Calu3 (cell line): ENCODE measurements around the gene TAS2R39. TPM values are rescaled to one million over a fixed set of nuclear protein-coding genes. Genes with fewer than 3 reads are reported as not detected.
"Not testable (repeated sequence)": the region's sequence is repeated elsewhere in the genome, so short reads cannot be mapped to it uniquely, and the experiment has no call there.

ENCODE experiments used
- BruUV-seq: library from RNA; stranded (reverse); fragments of 400-500 nt; replicated peaks from 2 replicates; lab custom pipeline; 2021; lab: Mats Ljungman, UMichigan
- CTCF ChIA-PET: fragments of 300-600 bp; sonication (Branson Sonifier 250); formaldehyde crosslinking; loops from one replicate; lab custom pipeline; 2022; ENCODE audit warnings: antibody characterized with exemption; lab: Charles Lee
- DNase-seq: peaks from one replicate; pipeline ENCODE4 v3.0.0; 2022
- H3K27ac Mint-ChIP-seq: one replicate; pipeline ENCODE4 v1.8.0; 2022; ENCODE audit warnings: mixed read lengths; ENCODE audit not compliant: unreplicated experiment
- H3K27me3 Mint-ChIP-seq: one replicate; pipeline ENCODE4 v1.8.0; 2022; ENCODE audit warnings: mixed read lengths; ENCODE audit not compliant: unreplicated experiment
- H3K36me3 Mint-ChIP-seq: one replicate; pipeline ENCODE4 v1.8.0; 2022; ENCODE audit warnings: mild to moderate bottlenecking, moderate library complexity, mixed read lengths; ENCODE audit not compliant: insufficient read depth, unreplicated experiment
- H3K4me1 Mint-ChIP-seq: one replicate; pipeline ENCODE4 v1.8.0; 2022; ENCODE audit warnings: mild to moderate bottlenecking, low read depth, mixed read lengths; ENCODE audit not compliant: unreplicated experiment
- H3K4me3 Mint-ChIP-seq: one replicate; pipeline ENCODE4 v1.8.0; 2022; ENCODE audit warnings: mild to moderate bottlenecking, low read depth, moderate library complexity, mixed read lengths; ENCODE audit not compliant: unreplicated experiment
- H3K9me3 Mint-ChIP-seq: one replicate; pipeline ENCODE4 v1.8.0; 2022; ENCODE audit warnings: low read depth, mixed read lengths; ENCODE audit not compliant: unreplicated experiment
- intact Hi-C: fragments of 100-400 bp; cut with micrococcal nuclease; formaldehyde crosslinking; loops from one replicate; pipeline ENCODE4 v1.10.0; 2022; ENCODE audit not compliant: unreplicated experiment
- total RNA-seq: library from RNA; stranded (reverse); gene quantifications from 2 replicates; pipeline ENCODE4 v1.2.3, GENCODE V29; 2022
- TF ChIP-seq, protein P1 (sequence below): fragments of 200-600 bp; IDR thresholded peaks from one replicate; pipeline ENCODE4 v1.8.0; 2022; ENCODE audit warnings: antibody characterized with exemption; ENCODE audit not compliant: unreplicated experiment

The TAS2R39 gene
- total RNA-seq, 1 experiment from 2014 or later, result not detected

GRCh38 chr7:143210541-143210940, 27.3 kb downstream of the TAS2R39 start:
- Mint-ChIP-seq H3K27ac (no peak overlapping the region), H3K4me3 (no peak overlapping the region), H3K36me3 (no peaks in the 10 kb centered on the region), H3K27me3 (peaks cover 18% of the 10 kb centered on the region), H3K9me3 (no peaks in the 10 kb centered on the region), H3K4me1 (peaks cover 10% of the 10 kb centered on the region)
- BruUV-seq, result no TSS peak
- CTCF ChIA-PET, result no interaction called here
- intact Hi-C loops, result loop anchor here (5.0 to 10.0 kb wide), 2 partner anchors 88 to 326 kb away; partner anchors contain the start of gene TRPV6
- no peak for DNase-seq
- TF ChIP-seq, protein P1, sequence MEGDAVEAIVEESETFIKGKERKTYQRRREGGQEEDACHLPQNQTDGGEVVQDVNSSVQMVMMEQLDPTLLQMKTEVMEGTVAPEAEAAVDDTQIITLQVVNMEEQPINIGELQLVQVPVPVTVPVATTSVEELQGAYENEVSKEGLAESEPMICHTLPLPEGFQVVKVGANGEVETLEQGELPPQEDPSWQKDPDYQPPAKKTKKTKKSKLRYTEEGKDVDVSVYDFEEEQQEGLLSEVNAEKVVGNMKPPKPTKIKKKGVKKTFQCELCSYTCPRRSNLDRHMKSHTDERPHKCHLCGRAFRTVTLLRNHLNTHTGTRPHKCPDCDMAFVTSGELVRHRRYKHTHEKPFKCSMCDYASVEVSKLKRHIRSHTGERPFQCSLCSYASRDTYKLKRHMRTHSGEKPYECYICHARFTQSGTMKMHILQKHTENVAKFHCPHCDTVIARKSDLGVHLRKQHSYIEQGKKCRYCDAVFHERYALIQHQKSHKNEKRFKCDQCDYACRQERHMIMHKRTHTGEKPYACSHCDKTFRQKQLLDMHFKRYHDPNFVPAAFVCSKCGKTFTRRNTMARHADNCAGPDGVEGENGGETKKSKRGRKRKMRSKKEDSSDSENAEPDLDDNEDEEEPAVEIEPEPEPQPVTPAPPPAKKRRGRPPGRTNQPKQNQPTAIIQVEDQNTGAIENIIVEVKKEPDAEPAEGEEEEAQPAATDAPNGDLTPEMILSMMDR, result no peak

GRCh38 chr7:143213478-143213877, 30.3 kb downstream of the TAS2R39 start:
- H3K9me3 Mint-ChIP-seq, H3K36me3 Mint-ChIP-seq, H3K4me3 Mint-ChIP-seq, H3K27ac Mint-ChIP-seq, H3K4me1 Mint-ChIP-seq, CTCF ChIA-PET, BruUV-seq, DNase-seq: not testable (repeated sequence)
- intact Hi-C loops, result loop anchor here (5.0 to 10.0 kb wide), 2 partner anchors 91 to 329 kb away; partner anchors contain the start of gene TRPV6
- H3K27me3 Mint-ChIP-seq, result peaks cover 29% of the 10 kb centered on the region

DNA sequence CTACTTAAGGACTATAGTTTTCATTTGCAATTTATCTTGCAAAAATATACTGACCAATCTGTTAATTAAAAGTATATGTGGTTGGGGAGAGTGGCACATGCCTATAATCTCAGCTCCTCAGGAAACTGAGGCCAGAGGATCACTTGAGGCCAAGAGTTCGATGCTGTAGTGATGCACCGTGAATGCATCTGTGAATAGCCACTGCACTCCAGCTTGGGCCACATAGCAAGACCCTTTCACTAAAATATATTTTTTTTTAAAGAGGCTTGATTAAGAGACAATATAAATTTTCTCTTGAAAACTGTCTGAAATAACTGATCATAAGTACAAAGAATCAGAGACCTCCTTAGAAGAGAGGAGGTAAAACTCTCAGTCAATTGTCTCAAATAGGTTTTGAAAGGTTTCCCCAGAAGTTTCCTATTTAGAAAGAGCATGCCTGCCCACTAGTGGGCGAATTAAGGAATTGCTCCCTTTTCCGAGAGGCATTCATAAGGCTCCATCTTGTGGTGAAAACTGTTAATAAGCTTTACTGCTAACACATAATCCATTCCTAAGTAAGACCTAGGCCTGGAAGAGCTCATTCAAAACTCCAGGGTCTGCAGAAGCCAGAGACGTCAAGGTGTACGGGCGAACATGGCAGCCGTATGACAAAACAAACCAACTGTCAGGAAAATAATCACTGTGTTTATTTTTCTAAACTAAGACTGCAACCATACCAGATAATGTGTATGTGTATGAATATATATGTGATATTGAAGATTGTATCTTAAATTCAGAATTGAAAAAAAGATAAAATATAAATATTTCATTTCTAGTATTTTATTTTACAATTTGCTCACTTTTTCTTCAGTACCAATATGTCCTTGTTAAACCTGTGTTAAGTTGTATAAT, 31.8 kb downstream of the TAS2R39 start:
- CTCF ChIA-PET, result interaction anchor here (0.6 to 2.3 kb wide), 28 partner anchors 9 to 584 kb away, joined by 3 to 65 read pairs (median 4); partner anchors contain the start of gene GSTK1
- H3K36me3 Mint-ChIP-seq, result no peaks in the 10 kb centered on the region
- peak; percentile 63 for DNase-seq
- intact Hi-C loops, result loop anchor here (1.0 to 10.0 kb wide), 4 partner anchors 93 to 363 kb away; partner anchors contain the start of gene TRPV6
- no peaks in the 10 kb centered on the region for H3K4me1 Mint-ChIP-seq
- H3K27ac Mint-ChIP-seq, result no peak overlapping the region
- H3K9me3 Mint-ChIP-seq, result no peaks in the 10 kb centered on the region
- no peak overlapping the region for H3K4me3 Mint-ChIP-seq
- peaks cover 26% of the 10 kb centered on the region for H3K27me3 Mint-ChIP-seq
- TF ChIP-seq, protein P1, result peak; percentile 96
- no TSS peak for BruUV-seq

DNA sequence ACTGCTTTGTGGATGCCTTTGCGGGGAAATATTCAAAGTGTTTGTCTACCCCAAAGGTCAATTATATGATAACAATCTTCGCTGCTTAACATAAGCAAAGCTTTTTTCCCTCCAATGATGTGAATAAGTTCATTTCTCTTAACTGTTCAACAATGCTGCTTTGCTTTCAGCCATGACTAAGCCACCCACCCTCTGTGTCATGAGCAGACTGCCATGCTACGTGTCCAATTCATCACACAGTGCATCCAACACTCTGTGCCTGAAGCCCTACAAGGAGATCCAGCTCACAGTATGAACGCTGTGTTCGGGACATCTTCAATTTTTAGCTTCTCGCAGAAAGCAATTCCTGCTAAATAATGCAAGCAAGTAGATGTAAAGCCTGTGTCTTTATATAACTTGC, 32.9 kb downstream of the TAS2R39 start:
- TF ChIP-seq, protein P1, result no peak
- no peak for DNase-seq
- intact Hi-C loops, result loop anchor here (5.0 to 10.0 kb wide), 2 partner anchors 331 to 364 kb away; partner anchors contain the start of gene TRPV6
- H3K4me3 Mint-ChIP-seq, result no peak overlapping the region
- no TSS peak for BruUV-seq
- H3K36me3 Mint-ChIP-seq, result no peaks in the 10 kb centered on the region
- H3K4me1 Mint-ChIP-seq, result no peaks in the 10 kb centered on the region
- peaks cover 27% of the 10 kb centered on the region for H3K27me3 Mint-ChIP-seq
- no peaks in the 10 kb centered on the region for H3K9me3 Mint-ChIP-seq
- no peak overlapping the region for H3K27ac Mint-ChIP-seq
- CTCF ChIA-PET, result interaction anchor here (2.3 kb wide), 1 partner anchor 204 kb away, joined by 12 read pairs; no protein-coding TSS in a partner anchor
